Uterus (tissue), 4 donors: ENCODE measurements around the gene PTPRD. TPM values are rescaled to one million over a fixed set of nuclear protein-coding genes. Genes with fewer than 3 reads are reported as not detected.

ENCODE experiments used
- DNase-seq, 2 donors: peaks; one replicate each; pipeline ENCODE4 v3.0.0-alpha.2; 2019 to 2020
- H3K27ac ChIP-seq, 2 donors: fragments of 200-600 bp; sonication (generic); 1 replicate in 1 of 2; 2 replicates in 1 of 2; pipeline ENCODE4 v1.5.1; 2016 to 2018
- H3K27me3 ChIP-seq, 2 donors: fragments of 200-600 bp; sonication (generic); one replicate each; pipeline ENCODE4 v1.5.1; 2018 to 2019; ENCODE audit warnings: control low read depth in 1 of 2
- H3K36me3 ChIP-seq, 2 donors: fragments of 200-600 bp; sonication (generic); one replicate each; pipeline ENCODE4 v1.5.1; 2019; ENCODE audit warnings: control low read depth in 1 of 2
- H3K4me1 ChIP-seq, 2 donors: fragments of 200-600 bp; sonication (generic); one replicate each; pipeline ENCODE4 v1.5.1; 2018 to 2019; ENCODE audit warnings: control low read depth in 1 of 2
- H3K4me3 ChIP-seq, 2 donors: fragments of 200-600 bp; sonication (generic); 1 replicate in 1 of 2; 2 replicates in 1 of 2; pipeline ENCODE4 v1.5.1; 2018 to 2019; ENCODE audit warnings: mild to moderate bottlenecking in 1 of 2
- H3K9me3 ChIP-seq, 2 donors: fragments of 200-600 bp; sonication (generic); one replicate each; pipeline ENCODE4 v1.5.1; 2019; ENCODE audit warnings: control low read depth in 1 of 2
- CTCF ChIP-seq, 4 experiments: fragments of 200-600 bp in 2 of 4; fragments of 450-650 bp in 2 of 4; sonication (generic) in 2 of 4; IDR thresholded peaks; one replicate each; pipeline ENCODE4 v1.5.1; 2016 to 2019; ENCODE audit warnings: antibody characterized with exemption in 4 of 4, mild to moderate bottlenecking in 2 of 4, moderate library complexity in 1 of 4
- POLR2A ChIP-seq, 2 donors: fragments of 450-650 bp; IDR thresholded peaks; one replicate each; pipeline ENCODE4 v1.6.1; 2016; ENCODE audit warnings: antibody characterized with exemption in 2 of 2, mild to moderate bottlenecking in 1 of 2, moderate library complexity in 1 of 2
- intact Hi-C: fragments of 100-400 bp; cut with DNase I; formaldehyde crosslinking; loops from one replicate; pipeline ENCODE4 v1.15.1; 2023; ENCODE audit warnings: low total_unique reads
- total RNA-seq, 4 donors: library from RNA; depleted of rRNA in 3 of 4; stranded (reverse); fragments of >200 nt in 3 of 4; gene quantifications; one replicate each; pipeline versions ENCODE4 v1.1.0 to v1.2.4, GENCODE V29; 2014 to 2023
- donor health status: DM: yes; HTN: yes; CAD: no.

The PTPRD gene
- total RNA-seq, 4 donors from 2014 or later = 1.2 to 136 (median 26.4) TPM

GRCh38 chr9:9223175-9223574 lies 1389.6 kb downstream of the PTPRD start:
- Histone ChIP-seq H3K27ac (no peak overlapping the region), H3K4me3 (no peak overlapping the region)
- TF ChIP-seq CTCF (IDR thresholded peaks at IDR 0.05) = no peak
- no peak for TF ChIP-seq POLR2A (IDR thresholded peaks at IDR 0.05)

DNA sequence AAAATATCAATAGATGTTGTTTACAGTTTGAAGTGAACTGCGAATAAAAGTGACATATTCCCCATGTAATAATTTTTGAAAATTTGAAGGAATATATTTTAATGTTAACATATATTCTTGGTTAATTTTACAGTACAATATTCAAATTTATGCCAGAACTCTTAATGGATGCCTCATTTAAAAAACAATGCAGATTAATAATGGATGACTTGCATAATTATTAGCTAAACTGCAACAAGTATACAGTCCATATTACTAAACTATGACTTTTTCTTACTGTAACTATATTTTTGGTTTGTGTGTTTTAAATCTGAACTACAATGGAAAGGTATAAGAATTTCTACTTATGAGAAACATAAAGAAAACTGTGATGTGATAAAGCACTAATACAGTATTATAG lies 1390.1 kb downstream of the PTPRD start:
- no peak for DNase-seq
- Histone ChIP-seq H3K36me3 (no peaks in the 10 kb centered on the region), H3K4me1 (no peaks in the 10 kb centered on the region), H3K27ac (no peak overlapping the region), H3K4me3 (no peak overlapping the region), H3K27me3 (no peaks in the 10 kb centered on the region), H3K9me3 (no peaks in the 10 kb centered on the region)
- intact Hi-C loops = no loop called here
- no peak for TF ChIP-seq CTCF (IDR thresholded peaks at IDR 0.05)
- no peak for TF ChIP-seq POLR2A (IDR thresholded peaks at IDR 0.05)

More at GRCh38 chr9:9223175-9223574, 1389.6 kb downstream of the PTPRD start:
- DNase-seq = no peak
- no peaks in the 10 kb centered on the region for H3K27me3 ChIP-seq
- H3K4me1 ChIP-seq = no peaks in the 10 kb centered on the region
- no peaks in the 10 kb centered on the region for H3K9me3 ChIP-seq
- intact Hi-C loops = no loop called here
- H3K36me3 ChIP-seq = no peaks in the 10 kb centered on the region

- no peak overlapping the region for H3K27ac ChIP-seq
- H3K4me1 ChIP-seq = no peaks in the 10 kb centered on the region
- no peaks in the 10 kb centered on the region for H3K36me3 ChIP-seq
- H3K27me3 ChIP-seq = no peaks in the 10 kb centered on the region
- H3K9me3 ChIP-seq = no peaks in the 10 kb centered on the region
- H3K4me3 ChIP-seq = no peak overlapping the region
- intact Hi-C loops = no loop called here
- DNase-seq = no peak
- no peak for TF ChIP-seq POLR2A (IDR thresholded peaks at IDR 0.05)
Observed at GRCh38 chr9:9216934-9217333, 1395.9 kb downstream of the PTPRD start.

DNA sequence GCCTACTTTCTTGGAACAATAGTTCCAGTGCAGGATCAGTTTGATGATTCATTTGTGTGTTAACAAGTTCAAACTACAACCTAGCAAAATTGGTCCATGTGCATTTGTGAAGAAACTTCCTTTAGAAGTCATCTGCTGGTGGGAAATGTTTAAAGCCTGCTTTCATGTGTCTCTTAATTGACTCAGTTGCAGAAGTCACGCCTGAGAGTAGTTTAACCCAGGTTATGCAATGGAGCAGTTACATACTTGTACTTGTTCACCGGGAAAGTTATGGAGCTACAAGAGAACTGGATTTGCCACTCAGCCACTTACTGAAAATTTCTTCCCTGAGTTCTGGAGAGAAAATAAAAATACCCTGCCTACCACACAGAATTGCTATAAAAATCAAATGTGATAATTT lies 1397.8 kb downstream of the PTPRD start:
- intact Hi-C loops = no loop called here
- H3K27ac ChIP-seq = no peak overlapping the region
- TF ChIP-seq CTCF (IDR thresholded peaks at IDR 0.05) = no peak
- no peak for TF ChIP-seq POLR2A (IDR thresholded peaks at IDR 0.05)
- no peaks in the 10 kb centered on the region for H3K36me3 ChIP-seq
- H3K4me1 ChIP-seq = no peaks in the 10 kb centered on the region
- no peak for DNase-seq
- H3K9me3 ChIP-seq = no peaks in the 10 kb centered on the region
- H3K27me3 ChIP-seq = no peaks in the 10 kb centered on the region
- no peak overlapping the region for H3K4me3 ChIP-seq

- no peak for DNase-seq
- TF ChIP-seq POLR2A (IDR thresholded peaks at IDR 0.05) (no peak), CTCF (IDR thresholded peaks at IDR 0.05) (no peak)
- intact Hi-C loops = no loop called here
- no peaks in the 10 kb centered on the region for H3K36me3 ChIP-seq
- no peaks in the 10 kb centered on the region for H3K9me3 ChIP-seq
- H3K27ac ChIP-seq = no peak overlapping the region
- H3K4me3 ChIP-seq = no peak overlapping the region
- H3K27me3 ChIP-seq = no peaks in the 10 kb centered on the region
- no peaks in the 10 kb centered on the region for H3K4me1 ChIP-seq
Observed at GRCh38 chr9:9214066-9214465, 1398.7 kb downstream of the PTPRD start.

GRCh38 chr9:9212963-9213362 lies 1399.8 kb downstream of the PTPRD start:
- H3K9me3 ChIP-seq = no peaks in the 10 kb centered on the region
- TF ChIP-seq POLR2A (IDR thresholded peaks at IDR 0.05) (no peak), CTCF (IDR thresholded peaks at IDR 0.05) (no peak)
- no peak overlapping the region for H3K27ac ChIP-seq
- H3K27me3 ChIP-seq = no peaks in the 10 kb centered on the region
- H3K36me3 ChIP-seq = no peaks in the 10 kb centered on the region
- no peak for DNase-seq
- no peaks in the 10 kb centered on the region for H3K4me1 ChIP-seq
- no peak overlapping the region for H3K4me3 ChIP-seq
- intact Hi-C loops = no loop called here
